Left colon (tissue), 2 donors: Measurements from ENCODE around the gene EFEMP1. TPM values are rescaled to one million over a fixed set of nuclear protein-coding genes. Genes with fewer than 3 reads are reported as not detected.

Source experiments
- ATAC-seq: fragments of 200-7000 bp; cut with Tn5 transposase; one replicate; pipeline ENCODE4 v1.9.1; 2020; ENCODE audit warnings: mild to moderate bottlenecking, moderate library complexity
- DNase-seq, 2 donors: peaks; one replicate each; pipeline ENCODE4 v3.0.0-alpha.2; 2020
- intact Hi-C, 2 donors: fragments of 100-400 bp; cut with DNase I in 1 of 2; cut with micrococcal nuclease in 1 of 2; formaldehyde crosslinking; loops; one replicate each; pipeline versions ENCODE4 v1.11.2 to v1.14.0; 2022; cut with DNase I, micrococcal nuclease
- total RNA-seq, 2 donors: library from RNA; stranded (reverse); fragmentation: NEBNext Ultra II Directional; extraction: Animal tissue kit (Norgen Biotek cat#: 25700); gene quantifications; one replicate each; pipeline ENCODE4 v1.2.1, GENCODE V29; 2021
- donor health status: DM: no; HTN: no; CAD: no.
- donor health status: DM: yes; HTN: yes; CAD: no.

The EFEMP1 gene
- total RNA-seq, 2 donors from 2014 or later, result 22.2 to 34.1 TPM

DNA sequence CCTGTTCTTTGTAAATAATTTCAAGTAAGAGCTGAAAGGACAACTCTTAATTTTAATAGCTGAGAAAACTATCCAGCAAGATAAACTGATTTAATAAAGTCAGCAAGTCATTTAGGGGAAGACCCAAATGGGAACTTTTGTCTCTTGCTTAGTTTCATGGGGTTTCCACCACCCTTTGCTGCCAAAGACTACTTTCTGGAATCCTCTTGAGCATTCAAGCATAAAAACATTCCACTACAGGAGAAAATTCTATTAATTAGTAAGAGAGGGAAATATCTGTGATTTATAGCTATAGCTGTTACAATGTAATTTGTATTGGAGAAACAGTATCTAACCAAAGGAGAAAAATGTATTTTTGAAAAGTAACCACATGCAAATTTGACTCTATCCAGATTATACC is 20.6 kb downstream of the EFEMP1 start:
- ATAC-seq, result no peak
- DNase-seq, result no peak
- intact Hi-C loops, result no loop called here

DNA sequence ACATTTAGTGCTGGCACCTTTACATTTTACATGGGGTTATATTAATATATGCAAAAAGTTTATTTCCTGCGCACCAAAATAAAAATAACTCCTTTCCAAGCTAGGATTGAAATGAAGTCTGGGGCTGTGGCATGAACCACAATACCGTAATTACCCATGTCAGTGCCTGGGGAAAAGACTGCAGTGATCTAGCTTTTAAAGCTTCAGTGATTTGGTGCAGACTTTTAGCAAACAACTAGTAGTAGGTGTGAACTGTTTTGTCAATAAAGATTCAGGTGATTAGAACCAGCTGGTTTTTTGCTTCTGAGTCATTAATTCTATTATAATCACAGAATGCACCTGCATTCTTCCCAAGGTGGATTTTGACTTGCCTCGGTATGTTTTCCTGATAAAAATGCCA is 21.2 kb downstream of the EFEMP1 start:
- no peak for ATAC-seq
- intact Hi-C loops, result no loop called here
- DNase-seq, result no peak

DNA sequence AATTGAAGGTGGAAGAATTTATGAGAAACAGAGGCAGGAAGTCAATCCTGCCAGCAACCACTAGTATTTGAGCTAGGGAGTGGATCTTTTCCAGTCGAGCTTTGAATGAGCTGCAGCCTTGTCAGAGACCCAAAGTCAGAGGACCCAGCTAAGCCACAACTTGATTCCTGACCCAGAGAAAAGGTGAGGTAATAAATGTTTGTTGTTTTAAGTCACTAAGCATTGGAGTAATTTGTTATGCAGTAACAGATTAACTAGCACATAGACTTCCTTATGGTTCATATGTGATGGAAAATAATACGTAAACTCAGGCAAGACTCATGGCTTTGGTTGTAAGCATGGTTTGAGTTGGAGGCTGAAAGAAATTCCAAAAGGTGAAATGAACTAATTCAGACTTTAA is 21.6 kb downstream of the EFEMP1 start:
- intact Hi-C loops, result no loop called here
- DNase-seq (no peak), ATAC-seq (no peak)

DNA sequence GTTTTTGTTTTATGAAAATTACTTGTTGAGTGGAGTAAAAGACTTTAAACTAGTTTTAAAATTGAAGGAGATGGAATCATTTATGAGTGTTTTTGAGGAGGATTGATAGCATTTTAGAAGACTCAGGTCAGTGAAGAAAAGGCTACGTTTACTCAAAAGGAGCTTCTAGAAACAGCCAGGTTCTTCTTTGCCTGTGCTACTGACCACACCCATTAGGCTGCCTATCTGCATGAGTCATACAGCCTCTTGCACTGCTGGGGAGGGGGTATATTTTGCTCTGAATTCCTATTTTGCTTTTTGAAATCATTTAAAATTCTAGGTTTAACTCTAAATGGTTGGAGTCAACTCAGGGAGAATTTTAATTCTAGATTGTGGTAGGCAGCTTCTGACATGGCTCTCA is 22.3 kb downstream of the EFEMP1 start:
- ATAC-seq (no peak), DNase-seq (no peak)
- intact Hi-C loops, result no loop called here

DNA sequence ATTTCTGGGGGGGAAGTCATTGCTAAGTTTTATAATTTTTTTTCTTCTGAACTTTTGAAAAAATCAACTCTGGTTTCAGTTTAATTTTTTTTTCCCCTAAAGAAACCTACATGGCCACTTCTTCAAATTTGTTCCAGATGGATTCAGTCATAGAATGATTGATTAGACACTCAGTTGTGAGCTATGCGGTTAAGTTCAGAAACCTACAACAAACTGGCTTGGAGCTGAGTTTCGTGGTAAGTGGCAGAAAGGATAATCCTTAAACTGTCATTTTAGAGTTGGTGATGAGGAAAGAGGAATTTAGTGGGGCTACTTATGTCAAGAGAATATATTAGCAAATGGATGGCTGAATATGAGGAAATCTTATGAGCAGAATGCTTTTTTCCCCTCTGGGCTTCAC is 23.7 kb downstream of the EFEMP1 start:
- ATAC-seq (no peak), DNase-seq (no peak)
- intact Hi-C loops, result no loop called here

DNA sequence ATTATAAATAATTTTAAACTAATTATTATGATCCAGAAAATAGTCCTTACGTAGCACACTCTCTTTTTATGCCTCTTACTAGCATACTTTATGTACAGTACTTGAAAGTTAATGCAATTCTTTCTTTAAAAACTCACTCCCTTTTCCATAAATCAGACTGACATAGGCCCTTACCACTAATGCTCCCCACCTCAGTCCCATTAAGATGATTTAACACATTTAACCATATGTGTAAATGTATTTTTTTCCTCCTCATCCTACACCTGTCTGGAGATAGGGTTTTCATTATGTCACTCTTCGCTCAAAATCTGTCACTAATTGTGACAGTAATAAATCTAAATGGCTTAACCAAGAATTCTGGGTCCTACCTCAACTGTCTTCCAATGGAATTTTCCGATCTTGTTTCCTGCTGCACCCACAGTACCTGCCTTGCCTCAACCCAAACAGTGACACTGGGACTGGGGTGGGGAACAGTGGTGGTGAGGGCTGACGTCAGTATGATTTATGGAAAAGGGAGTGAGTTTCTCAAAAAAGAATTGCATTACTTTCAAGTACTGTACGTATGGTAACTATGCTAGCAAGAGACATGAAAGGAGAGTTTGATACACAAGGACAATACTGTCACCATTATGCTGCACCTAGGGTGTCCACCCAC is 25.1 kb downstream of the EFEMP1 start:
- DNase-seq (no peak), ATAC-seq (no peak)
- intact Hi-C loops, result no loop called here

DNA sequence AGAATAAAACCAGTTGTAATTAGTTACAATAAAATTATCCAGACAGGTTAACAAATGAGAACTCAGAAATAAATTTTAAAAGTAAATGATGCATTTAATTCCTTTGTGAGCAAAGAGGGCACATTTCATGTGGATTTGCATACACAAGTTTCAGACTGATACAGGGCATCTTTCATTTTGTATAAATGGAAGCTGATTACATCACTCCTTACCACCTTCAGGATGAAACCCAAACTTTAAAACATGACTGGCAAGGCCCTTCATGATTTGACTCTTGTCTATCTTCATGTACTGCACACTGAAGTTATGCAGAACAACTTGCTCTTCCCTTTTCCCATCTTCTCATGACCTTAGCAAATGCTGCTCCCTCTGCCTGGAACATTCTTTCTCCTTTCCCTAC is 26.9 kb downstream of the EFEMP1 start:
- ATAC-seq (no peak), DNase-seq (no peak)
- intact Hi-C loops, result no loop called here

DNA sequence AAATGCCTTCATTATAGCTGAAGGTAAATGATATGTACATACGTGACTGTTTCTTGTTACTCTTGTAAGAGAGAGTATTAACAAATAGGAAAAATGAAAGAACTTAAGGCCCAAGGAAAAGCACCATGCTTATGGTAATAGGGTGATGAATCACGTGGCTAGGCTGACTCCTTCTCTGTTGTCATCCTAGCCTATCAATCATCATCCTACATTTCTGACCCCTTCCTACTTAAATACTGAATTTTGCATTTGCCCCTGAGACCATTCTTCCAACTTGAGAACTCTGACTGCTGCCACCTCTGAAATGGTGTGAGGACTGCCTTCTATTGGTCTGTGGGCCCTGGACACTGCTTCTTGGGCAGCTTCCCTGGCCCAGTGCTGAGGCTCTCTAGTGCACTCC is 28.9 kb downstream of the EFEMP1 start:
- ATAC-seq (no peak), DNase-seq (no peak)
- intact Hi-C loops, result no loop called here

DNA sequence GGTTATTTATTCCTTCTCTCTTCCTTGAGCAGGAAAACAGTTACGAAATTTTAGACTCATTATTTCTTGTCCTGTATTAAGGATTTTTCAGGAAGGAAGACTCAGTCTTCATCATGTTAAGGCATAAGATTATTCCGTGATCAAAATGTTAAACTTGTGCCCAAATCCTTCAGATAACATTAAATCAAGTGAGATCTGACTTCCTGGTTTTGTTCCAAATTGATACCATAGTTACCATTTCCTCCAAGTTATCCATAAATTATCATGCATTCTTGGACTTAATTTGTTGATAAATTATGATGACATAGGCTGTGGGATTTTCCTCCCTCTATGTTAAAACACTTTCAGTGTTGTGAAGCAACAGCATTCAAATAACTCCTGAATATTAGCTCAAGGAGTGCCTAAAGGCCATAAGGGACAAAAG is 31.9 kb downstream of the EFEMP1 start:
- intact Hi-C loops, result no loop called here
- no peak for ATAC-seq
- no peak for DNase-seq

DNA sequence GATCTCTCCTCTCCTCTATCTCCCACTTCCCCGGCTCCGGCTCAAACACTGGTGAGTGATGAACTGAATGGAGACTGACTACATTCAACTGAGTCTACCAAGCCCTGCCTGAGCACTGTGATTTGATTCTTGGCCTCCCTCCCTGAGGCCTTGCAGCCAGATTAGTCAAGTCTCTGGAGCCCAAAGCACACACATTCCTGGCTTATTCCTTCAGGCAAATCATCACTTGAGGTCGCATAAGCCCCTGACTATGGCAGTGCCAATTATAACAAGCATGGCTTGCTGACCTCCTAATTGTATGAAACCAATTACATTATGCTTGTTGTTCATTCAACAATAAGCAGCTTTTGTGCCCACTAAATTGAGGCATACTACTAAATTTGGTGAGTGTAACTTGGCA is 34.6 kb downstream of the EFEMP1 start:
- no peak for ATAC-seq
- DNase-seq, result no peak
- intact Hi-C loops, result no loop called here

DNA sequence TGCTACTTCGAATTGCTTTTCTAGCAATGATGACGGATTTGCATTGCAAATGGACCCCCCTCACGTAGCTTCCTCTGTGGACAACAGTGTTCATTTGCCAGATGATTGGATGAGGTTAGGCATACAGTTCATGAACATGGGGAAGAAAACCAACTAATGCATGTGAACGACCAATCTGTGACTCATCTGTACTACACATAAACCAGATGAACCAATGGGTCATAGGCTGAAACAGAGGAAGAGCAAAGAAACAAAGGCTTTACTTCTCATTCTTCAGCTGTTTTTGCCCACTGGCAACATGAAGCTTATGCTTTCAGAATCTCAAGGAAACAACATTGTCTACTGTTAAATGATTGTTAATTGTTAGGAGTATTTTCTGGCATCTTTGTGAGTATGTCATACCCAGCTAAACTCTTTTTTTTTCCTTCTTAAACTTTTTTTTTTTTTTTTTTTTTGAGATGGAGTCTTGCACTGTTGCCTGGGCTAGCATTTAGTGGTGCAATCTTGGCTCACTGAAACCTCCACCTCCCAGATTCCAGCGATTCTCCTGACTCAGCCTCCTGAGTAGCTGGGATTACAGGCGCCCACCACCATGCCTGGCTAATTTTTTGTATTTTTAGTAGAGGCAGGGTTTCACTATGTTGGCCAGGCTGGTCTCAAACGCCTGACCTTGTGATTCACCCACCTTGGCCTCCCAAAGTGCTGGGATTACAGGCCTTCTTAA is 35.5 kb downstream of the EFEMP1 start:
- ATAC-seq (no peak), DNase-seq (no peak)
- intact Hi-C loops, result no loop called here

DNA sequence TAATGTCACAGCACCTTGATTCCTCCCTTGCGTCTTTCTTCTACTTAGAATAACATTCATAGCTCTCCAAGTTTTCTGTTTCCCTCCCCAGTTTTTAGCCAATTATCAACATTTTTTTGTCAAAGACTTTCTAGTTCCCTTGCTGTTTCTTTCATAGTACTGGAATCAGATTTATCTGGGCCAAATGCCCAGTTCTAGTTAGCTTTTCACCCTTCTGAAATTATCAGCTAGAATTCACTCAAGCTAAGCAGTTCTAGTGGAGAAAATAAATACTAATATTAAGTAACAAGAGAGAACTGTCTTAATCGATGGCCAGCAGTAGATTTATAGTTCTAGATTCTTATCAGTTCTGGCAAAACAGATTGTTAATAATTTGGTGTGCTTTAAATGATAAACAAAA is 36.2 kb downstream of the EFEMP1 start:
- ATAC-seq, result no peak

DNA sequence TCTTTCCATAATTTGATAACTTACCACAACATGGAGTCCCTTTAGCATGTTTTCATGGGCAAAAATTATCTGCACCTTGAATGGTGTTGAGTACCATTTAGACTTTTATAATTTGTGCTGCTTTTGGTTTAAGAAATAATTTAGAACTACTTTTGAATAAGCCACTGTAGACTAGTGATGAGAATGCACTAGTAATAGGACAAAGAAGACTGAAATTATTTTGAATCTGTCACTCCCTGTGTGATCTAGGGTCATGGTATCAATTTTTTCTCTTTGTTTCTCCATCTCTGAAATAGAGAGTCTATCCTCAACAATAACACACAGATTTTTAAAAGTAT is 37.7 kb downstream of the EFEMP1 start:
- DNase-seq (no peak), ATAC-seq (no peak)
- intact Hi-C loops, result no loop called here

More for the DNA sequence above, 36.2 kb downstream of the EFEMP1 start:
- no peak for DNase-seq
- intact Hi-C loops, result no loop called here

DNA sequence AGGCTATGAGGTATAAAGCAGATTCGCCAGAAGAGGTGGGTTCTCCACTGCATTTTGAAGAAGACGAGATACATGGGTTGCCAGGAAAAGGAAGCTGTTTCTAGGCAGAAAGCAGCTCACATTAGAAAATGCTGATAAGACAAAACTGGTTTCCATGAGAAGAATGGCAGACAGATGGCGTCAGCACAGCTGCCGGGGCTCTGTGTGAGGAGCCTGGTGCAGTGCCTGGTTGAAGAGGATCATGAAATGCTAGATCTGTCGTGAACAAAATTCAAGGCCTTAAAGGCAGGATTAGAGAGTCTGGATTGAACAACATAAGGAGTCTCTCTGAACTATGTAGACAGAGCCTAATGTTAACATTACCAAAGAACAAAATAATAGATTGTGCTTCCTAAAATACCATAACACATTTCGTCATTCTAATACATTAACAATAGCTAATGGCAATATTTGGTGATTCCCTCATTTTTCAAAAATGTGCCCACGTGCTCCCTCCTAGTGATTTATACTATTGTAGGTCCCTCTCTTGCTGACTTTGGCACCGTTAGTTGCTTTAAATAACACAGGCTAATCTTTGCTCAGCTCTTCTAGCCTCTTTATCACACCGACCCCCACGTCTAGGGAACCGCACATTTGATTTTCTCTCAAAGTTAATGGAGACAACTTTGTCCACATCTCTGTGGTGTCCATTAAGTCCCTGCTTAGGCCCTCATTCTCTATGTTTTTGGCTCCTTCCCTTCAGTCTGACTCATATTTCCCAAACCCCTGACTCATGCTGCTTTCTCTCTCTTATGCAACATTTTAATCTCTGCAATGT is 38.2 kb downstream of the EFEMP1 start:
- ATAC-seq (no peak), DNase-seq (no peak)
- intact Hi-C loops, result no loop called here

DNA sequence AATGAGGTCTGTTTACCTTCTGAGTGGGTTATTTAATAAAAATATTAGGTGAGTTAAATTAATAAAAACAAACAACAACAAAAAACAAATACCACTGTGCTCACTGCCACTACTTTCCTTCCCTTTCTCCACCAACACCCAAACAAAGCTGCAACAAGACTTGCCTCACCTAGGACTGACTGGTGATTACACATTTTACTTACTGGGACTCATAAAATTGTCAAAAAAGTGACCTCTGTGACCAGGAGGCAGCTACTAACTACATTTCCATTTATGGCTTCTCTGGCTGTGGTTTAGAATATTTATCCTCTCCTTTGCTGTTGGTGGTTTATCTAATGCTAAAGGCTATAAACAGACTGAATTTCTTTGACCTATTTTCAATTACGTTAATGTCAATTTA is 39.8 kb downstream of the EFEMP1 start:
- no peak for ATAC-seq
- intact Hi-C loops, result no loop called here
- DNase-seq, result no peak

DNA sequence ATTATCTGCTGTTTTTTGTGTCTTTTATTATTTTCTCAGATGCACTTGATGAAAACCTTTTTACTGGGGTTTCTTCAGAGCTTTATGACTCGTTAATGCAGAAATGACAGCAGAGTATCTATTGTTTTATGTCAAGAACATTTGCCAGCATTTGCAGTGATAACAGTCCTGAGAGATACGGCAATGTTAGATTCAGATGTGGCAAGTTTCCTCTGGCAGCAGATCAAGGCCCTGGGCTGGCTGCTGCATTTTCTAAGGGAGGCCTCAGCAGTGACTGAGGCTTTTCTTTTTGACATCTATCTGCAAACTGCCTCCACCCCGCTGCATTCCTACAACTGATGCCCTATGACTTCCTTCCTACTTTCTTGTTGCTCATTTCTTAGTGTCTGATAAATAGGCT is 40.2 kb downstream of the EFEMP1 start:
- ATAC-seq, result no peak
- intact Hi-C loops, result no loop called here

DNA sequence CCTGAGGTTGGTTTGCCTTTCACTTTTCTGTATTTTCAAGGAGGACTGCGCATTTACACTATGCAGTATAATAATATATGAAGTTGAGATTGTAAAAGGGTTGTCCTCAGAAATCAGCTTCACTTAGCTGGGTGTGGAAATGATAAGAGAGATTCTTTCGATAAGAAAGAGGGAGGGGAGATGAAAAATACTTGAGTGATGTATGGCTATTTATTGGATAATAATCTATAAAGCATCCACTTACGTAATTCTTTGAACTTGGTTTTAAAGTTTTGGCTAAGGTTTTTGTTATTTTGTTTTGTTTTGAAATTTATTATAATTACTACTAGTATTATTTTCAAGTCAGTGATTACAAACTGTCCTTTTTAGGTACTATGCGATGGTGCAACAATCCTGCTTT is 40.6 kb downstream of the EFEMP1 start:
- intact Hi-C loops, result no loop called here
- ATAC-seq (no peak), DNase-seq (no peak)

More for the DNA sequence above, 40.2 kb downstream of the EFEMP1 start:
- no peak for DNase-seq

DNA sequence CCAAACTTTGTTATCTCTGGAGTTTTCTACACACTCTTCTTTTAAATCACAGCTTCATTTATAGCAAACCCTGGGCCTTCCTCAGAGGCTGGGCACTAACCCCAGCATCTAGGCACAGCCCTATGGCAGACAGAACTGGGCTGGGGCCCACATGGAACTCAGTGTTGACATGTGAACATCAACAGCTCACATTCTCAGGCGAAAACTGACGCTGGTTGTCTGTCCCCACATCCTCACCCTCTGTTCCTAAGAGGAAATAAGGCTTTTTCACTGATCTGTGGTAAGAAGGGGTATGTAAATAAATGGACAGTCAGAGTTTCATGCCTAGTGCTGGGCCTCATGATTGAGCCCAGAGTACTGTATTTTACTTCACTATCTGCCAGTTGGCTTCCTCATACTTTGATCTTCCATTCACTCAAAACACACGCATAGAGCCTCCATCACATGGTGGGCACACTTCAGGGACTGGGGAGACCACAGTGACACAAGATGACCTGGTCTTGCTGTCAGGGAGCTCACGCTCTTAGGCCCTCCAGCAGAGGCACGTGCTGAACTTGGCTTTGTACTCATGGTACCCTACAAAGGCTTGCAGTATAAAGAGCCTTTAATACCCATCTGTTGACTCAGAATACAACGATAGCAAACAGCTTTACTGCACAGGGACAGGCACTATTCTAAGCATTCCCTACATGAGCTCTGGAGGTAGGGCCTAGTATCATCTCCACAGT is 43.0 kb downstream of the EFEMP1 start:
- intact Hi-C loops, result no loop called here
- ATAC-seq (no peak), DNase-seq (no peak)

DNA sequence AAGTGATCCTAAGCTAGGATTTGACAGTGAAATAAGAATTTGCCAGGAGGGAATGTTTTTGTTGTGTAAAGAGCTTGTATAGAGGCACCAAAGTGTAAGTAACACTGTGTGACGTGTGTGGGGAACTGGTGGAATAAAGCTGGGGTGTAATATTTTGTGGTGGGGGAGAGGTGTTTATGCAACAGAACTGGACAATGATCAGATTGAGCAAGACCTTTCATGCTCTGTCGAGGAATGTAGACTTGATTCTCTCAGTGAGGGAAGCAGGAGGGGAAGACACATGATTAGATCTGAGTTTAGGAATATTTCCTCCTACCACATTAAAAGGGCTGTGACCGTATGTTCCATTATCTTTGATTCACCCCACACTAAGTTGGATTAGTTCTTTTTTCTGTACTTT is 43.6 kb downstream of the EFEMP1 start:
- DNase-seq (no peak), ATAC-seq (no peak)
- intact Hi-C loops, result no loop called here

DNA sequence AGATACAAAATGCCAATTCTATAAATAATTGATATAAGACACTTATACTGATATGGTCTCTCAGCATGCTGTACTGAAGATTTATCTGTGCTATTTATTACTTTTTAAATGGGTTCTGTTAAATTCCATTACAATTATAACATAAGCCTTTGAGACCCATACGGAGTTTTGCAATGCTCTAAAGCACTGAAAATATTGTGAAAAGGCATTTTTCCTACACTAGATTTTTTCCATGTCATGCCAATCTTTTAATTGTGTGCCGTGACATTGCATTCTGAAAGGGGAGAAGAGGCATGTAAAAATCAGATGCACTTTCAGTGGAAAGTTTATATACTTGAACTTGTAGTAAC is 46.5 kb downstream of the EFEMP1 start:
- ATAC-seq, result no peak
- intact Hi-C loops, result no loop called here
- DNase-seq, result no peak
